PC-3 (cell line): ENCODE data around the gene TMCC3. TPM values are rescaled to one million over a fixed set of nuclear protein-coding genes. Genes with fewer than 3 reads are reported as not detected.

ENCODE experiments used
- ATAC-seq: fragments of 200-7000 bp; cut with Tn5 transposase; 2 replicates; pipeline ENCODE4 v1.9.1; 2020; ENCODE audit warnings: mild to moderate bottlenecking, moderate library complexity
- BruUV-seq: library from RNA; stranded (reverse); fragments of 400-500 nt; replicated peaks from 2 replicates; lab custom pipeline; 2021; lab: Mats Ljungman, UMichigan
- CTCF ChIA-PET: fragments of 300-600 bp; sonication (Branson Sonifier 250); formaldehyde crosslinking; loops from one replicate; lab custom pipeline; 2022; ENCODE audit warnings: antibody characterized with exemption; lab: Charles Lee
- POLR2A ChIA-PET: fragments of 300-600 bp; sonication (Branson Sonifier 250); formaldehyde crosslinking; loops from one replicate; lab custom pipeline; 2022; ENCODE audit warnings: antibody characterized with exemption; ENCODE audit not compliant: unreplicated experiment; lab: Charles Lee
- DNase-seq: peaks from one replicate; pipeline ENCODE4 v3.0.0-alpha.2; 2015
- H2AFZ ChIP-seq: fragments of 300-600 bp; sonication (generic); 2 replicates; pipeline ENCODE4 v1.6.0; 2016; ENCODE audit warnings: antibody characterized with exemption, low read length
- H3F3A ChIP-seq: fragments of 300-600 bp; sonication (generic); one replicate; pipeline ENCODE4 v1.6.0; 2017; ENCODE audit warnings: antibody characterized with exemption, low read length, control low read depth, mild to moderate bottlenecking; ENCODE audit not compliant: unreplicated experiment
- H3K27ac ChIP-seq: fragments of 300-600 bp; sonication (generic); 2 replicates; pipeline ENCODE4 v1.5.1; 2016; ENCODE audit warnings: mild to moderate bottlenecking, low read length
- H3K27me3 ChIP-seq: fragments of 300-600 bp; sonication (generic); 2 replicates; pipeline ENCODE4 v1.6.1; 2016; ENCODE audit warnings: low read length, mixed read lengths
- H3K36me3 ChIP-seq: fragments of 300-600 bp; sonication (generic); 2 replicates; pipeline ENCODE4 v1.6.1; 2016; ENCODE audit warnings: low read depth, mixed run types, low read length, mixed read lengths
- H3K4me1 ChIP-seq: fragments of 300-600 bp; sonication (generic); 2 replicates; pipeline ENCODE4 v1.5.1; 2016; ENCODE audit warnings: low read length; ENCODE audit not compliant: insufficient read depth
- H3K4me2 ChIP-seq: fragments of 300-600 bp; sonication (generic); 2 replicates; pipeline ENCODE4 v1.6.0; 2016; ENCODE audit warnings: low read length
- H3K4me3 ChIP-seq: fragments of 300-600 bp; sonication (generic); 2 replicates; pipeline ENCODE4 v1.5.1; 2016; ENCODE audit warnings: mild to moderate bottlenecking, low read length, mixed read lengths
- H3K79me2 ChIP-seq: fragments of 300-600 bp; sonication (generic); 2 replicates; pipeline ENCODE4 v1.6.1; 2017; ENCODE audit warnings: low read length, mixed read lengths
- H3K9ac ChIP-seq: fragments of 300-600 bp; sonication (generic); 2 replicates; pipeline ENCODE4 v1.6.0; 2016; ENCODE audit warnings: mild to moderate bottlenecking, low read length
- H3K9me2 ChIP-seq: fragments of 300-600 bp; sonication (generic); replicated peaks from 2 replicates; pipeline ENCODE4 v1.6.1; 2016; ENCODE audit warnings: mixed run types, low read length, mixed read lengths
- H3K9me3 ChIP-seq: fragments of 300-600 bp; sonication (generic); 2 replicates; pipeline ENCODE4 v1.6.1; 2016; ENCODE audit warnings: low read length, mixed read lengths
- H4K20me1 ChIP-seq: fragments of 300-600 bp; sonication (generic); 2 replicates; pipeline ENCODE4 v1.6.1; 2016; ENCODE audit warnings: low read length, mixed read lengths
- EZH2 ChIP-seq: fragments of 300-600 bp; sonication (generic); IDR thresholded peaks from one replicate; pipeline ENCODE4 v1.6.1; 2017; ENCODE audit warnings: antibody characterized with exemption, mild to moderate bottlenecking, low read length; ENCODE audit not compliant: unreplicated experiment
- EZH2phosphoT487 ChIP-seq: fragments of 300-600 bp; sonication (generic); IDR thresholded peaks from 2 replicates; pipeline ENCODE4 v1.6.1; 2018; ENCODE audit warnings: mild to moderate bottlenecking, antibody characterized with exemption, low read length, borderline replicate concordance
- intact Hi-C: fragments of 100-400 bp; cut with micrococcal nuclease; formaldehyde crosslinking; loops from 2 replicates; pipeline ENCODE4 v1.9.0; 2023
- total RNA-seq: library from RNA; depleted of rRNA; stranded (reverse); fragments of >200 nt; gene quantifications from 2 replicates; pipeline ENCODE4 v1.2.3, GENCODE V29; 2014
- TF ChIP-seq, protein P1 (sequence below): fragments of 300-600 bp; sonication (generic); conservative IDR thresholded peaks from 2 replicates; pipeline ENCODE4 v1.5.1; 2017; ENCODE audit warnings: antibody characterized with exemption, low read depth, mild to moderate bottlenecking, low read length

TMCC3 gene
- total RNA-seq, 1 experiment from 2014 or later, result 6.5 TPM

DNA sequence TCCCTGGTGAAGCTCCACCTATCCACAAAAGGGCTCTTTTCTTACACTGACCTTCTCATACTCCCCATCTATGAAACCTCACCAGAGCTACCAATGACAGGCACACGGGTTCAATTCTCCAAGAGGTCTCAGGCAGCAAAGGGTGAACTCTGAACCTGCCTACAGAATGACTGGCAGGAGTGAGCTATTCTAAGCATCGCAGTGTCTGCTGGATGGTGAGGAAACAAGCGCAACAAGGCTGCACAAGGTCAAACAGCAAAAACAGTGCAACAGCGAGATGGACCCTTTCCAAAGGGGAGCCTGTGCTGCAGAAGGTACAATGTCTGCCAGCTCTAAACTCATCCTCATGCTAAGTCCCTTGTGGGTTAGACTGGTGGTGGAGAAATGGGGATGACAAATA lies 22.0 kb downstream of the TMCC3 start:
- TF ChIP-seq, protein P1, sequence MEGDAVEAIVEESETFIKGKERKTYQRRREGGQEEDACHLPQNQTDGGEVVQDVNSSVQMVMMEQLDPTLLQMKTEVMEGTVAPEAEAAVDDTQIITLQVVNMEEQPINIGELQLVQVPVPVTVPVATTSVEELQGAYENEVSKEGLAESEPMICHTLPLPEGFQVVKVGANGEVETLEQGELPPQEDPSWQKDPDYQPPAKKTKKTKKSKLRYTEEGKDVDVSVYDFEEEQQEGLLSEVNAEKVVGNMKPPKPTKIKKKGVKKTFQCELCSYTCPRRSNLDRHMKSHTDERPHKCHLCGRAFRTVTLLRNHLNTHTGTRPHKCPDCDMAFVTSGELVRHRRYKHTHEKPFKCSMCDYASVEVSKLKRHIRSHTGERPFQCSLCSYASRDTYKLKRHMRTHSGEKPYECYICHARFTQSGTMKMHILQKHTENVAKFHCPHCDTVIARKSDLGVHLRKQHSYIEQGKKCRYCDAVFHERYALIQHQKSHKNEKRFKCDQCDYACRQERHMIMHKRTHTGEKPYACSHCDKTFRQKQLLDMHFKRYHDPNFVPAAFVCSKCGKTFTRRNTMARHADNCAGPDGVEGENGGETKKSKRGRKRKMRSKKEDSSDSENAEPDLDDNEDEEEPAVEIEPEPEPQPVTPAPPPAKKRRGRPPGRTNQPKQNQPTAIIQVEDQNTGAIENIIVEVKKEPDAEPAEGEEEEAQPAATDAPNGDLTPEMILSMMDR, result no peak
- TF ChIP-seq EZH2phosphoT487 (no peak), EZH2 (no peak)
- no TSS peak for BruUV-seq
- Histone ChIP-seq H3K27me3 (no peaks in the 10 kb centered on the region), H3K9me2 (no peaks in the 10 kb centered on the region), H3K4me1 (no peaks in the 10 kb centered on the region), H3K9me3 (no peaks in the 10 kb centered on the region), H3K36me3 (no peaks in the 10 kb centered on the region), H3K4me2 (no peak overlapping the region), H3K9ac (no peak overlapping the region), H2AFZ (no peak overlapping the region), H3K27ac (no peak overlapping the region), H3F3A (no peaks in the 10 kb centered on the region), H3K79me2 (0 out of 2 replicates have a peak, but pooled peaks cover 3% of the 10 kb centered on the region), H3K4me3 (no peak overlapping the region), H4K20me1 (no peaks in the 10 kb centered on the region)
- intact Hi-C loops, result no loop called here
- CTCF ChIA-PET, result no interaction called here
- DNase-seq (no peak), ATAC-seq (no peak)
- POLR2A ChIA-PET, result no interaction called here

DNA sequence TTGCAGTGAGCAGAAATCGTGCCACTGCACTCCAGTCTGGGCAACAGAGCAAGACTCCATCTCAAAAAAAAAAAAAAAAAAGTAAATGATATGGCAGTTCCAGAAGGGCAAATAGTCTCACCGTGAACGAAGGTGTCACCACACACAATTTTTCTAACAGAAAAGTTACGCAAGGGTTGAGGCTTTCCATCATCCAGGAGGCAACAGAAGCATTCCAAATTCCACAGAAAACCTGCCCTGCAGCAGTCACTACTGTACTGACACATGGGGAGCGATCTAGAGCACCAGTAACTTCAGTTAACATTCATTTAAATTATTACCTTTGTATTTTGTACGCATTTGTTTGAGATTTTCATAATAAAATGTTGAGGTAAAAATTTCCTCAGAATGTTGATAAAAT lies 24.8 kb downstream of the TMCC3 start:
- H3K4me2 ChIP-seq, result no peak overlapping the region
- H2AFZ ChIP-seq, result no peak overlapping the region
- H3K27ac ChIP-seq, result no peak overlapping the region
- H3K9ac ChIP-seq, result no peak overlapping the region
- ChIA-PET POLR2A (no interaction called here), CTCF (no interaction called here)
- peaks cover 19% of the 10 kb centered on the region for H3K79me2 ChIP-seq
- ATAC-seq, result no peak
- no peak overlapping the region for H3K4me3 ChIP-seq
- no peaks in the 10 kb centered on the region for H3K36me3 ChIP-seq
- H3K4me1 ChIP-seq, result peaks cover 28% of the 10 kb centered on the region
- BruUV-seq, result no TSS peak
- H3F3A ChIP-seq, result no peaks in the 10 kb centered on the region
- no peaks in the 10 kb centered on the region for H4K20me1 ChIP-seq
- H3K27me3 ChIP-seq, result no peaks in the 10 kb centered on the region
- no peaks in the 10 kb centered on the region for H3K9me3 ChIP-seq
- intact Hi-C loops, result no loop called here
- TF ChIP-seq, protein P1, result no peak
- no peak for TF ChIP-seq EZH2phosphoT487
- H3K9me2 ChIP-seq, result no peaks in the 10 kb centered on the region
- DNase-seq, result no peak

DNA sequence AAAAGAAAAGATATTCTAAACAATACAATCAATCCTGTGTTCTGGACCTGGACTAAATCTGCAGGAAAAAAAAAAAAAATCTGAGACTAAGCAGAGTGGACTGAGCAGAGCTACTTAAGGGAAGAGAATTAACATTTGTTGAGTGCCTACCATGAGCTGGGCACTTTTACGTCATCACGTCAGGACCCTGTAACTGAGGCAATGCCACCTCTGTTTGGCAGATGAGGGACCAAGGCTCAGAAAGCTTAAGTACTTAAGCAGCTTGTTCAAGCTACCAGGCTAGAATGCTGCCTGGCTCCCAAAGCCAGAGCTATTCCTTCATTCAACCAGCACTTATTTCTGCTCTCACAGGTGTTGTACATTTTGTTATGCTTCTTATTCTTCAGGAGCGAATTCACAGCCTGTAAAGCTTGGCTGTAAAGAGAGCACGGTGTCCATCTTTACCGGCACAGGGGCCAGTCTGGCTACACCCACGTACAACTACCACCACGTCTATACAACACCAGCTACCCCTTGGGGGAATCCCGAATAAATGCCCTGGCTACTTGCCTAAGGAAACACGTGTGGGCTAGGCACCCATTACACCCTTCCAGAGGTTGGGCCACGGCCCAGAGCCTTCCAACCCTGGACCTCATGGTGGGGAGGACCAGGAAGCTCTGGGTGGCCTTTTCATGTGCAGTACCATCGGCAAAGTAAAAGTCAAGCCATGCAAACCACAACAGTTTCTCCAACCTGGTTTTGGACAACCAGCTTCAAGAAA lies 27.0 kb downstream of the TMCC3 start:
- Histone ChIP-seq H3K79me2 (peaks cover 21% of the 10 kb centered on the region), H2AFZ (no peak overlapping the region), H3K9me2 (no peaks in the 10 kb centered on the region), H3K4me2 (peak overlapping the region; percentile 88; the same call in 1 of the 2 replicates), H3K4me1 (peaks cover 45% of the 10 kb centered on the region), H3K36me3 (no peaks in the 10 kb centered on the region), H3K27me3 (no peaks in the 10 kb centered on the region), H3K27ac (peak overlapping the region; percentile 84; the same call in 1 of the 2 replicates), H3K9ac (no peak overlapping the region), H3F3A (peaks cover 4% of the 10 kb centered on the region), H3K9me3 (no peaks in the 10 kb centered on the region), H4K20me1 (no peaks in the 10 kb centered on the region), H3K4me3 (no peak overlapping the region)
- intact Hi-C loops, result no loop called here
- BruUV-seq, result no TSS peak
- POLR2A ChIA-PET, result interaction anchor here (0.5 to 0.7 kb wide), 4 partner anchors 10 to 911 kb away, joined by 3 to 15 read pairs (median 4); no protein-coding TSS in a partner anchor
- TF ChIP-seq EZH2 (no peak), EZH2phosphoT487 (no peak)
- TF ChIP-seq, protein P1, result no peak
- CTCF ChIA-PET, result interaction anchor here (0.6 to 0.7 kb wide), 2 partner anchors 222 to 359 kb away, joined by 3 read pairs; no protein-coding TSS in a partner anchor
- ATAC-seq (no peak), DNase-seq (no peak)
